Kasumi-1 (cell line): ENCODE measurements around the gene AP1AR.
"Not testable (repeated sequence)": the region's sequence is repeated elsewhere in the genome, so short reads cannot be mapped to it uniquely, and the experiment has no call there.

Experiments
- DNase-seq, 2 experiments: peaks; one replicate each; lab custom pipeline; 2025; lab: John Stamatoyannopoulos, UW

Gene AP1AR

DNA sequence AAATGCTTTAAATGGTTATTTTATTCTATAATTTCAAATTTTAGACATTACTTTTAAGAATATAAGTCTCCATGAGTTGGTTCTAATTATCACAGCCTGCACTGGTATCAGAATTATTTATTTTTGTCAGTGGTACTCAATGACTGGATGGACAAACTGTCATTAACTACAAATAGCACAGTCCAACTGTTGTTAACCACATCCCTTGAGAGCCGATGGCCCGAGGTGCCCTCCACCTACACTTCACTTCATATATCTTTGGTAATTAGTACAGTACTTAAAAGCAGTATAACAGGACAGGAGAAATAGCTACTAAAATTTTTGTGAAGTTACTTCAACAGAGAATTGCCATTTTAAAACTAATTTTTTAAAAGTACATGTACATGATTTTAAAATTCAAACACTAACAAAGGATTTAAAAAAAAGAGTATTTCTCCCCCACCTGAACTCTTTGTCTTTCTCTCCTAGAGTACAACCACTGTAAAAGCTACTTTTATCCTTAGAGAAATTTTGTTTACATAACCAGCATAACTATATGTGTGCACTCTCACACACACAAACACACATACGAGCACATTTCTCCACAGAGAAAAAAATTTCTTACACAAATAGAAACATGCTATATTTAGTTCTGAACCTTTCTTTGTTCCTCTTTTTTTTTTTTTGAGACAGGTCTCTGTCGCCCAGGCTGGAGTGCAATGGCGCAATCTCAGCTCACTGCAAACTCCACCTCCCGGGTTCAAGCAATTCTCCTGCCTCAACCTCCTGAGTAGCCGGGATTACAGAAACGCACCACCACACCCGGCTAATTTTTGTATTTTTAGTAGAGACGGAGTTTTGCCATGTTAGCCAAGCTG is 47.7 kb downstream of the AP1AR start:
- DNase-seq = peak; percentile 19 to 32

DNA sequence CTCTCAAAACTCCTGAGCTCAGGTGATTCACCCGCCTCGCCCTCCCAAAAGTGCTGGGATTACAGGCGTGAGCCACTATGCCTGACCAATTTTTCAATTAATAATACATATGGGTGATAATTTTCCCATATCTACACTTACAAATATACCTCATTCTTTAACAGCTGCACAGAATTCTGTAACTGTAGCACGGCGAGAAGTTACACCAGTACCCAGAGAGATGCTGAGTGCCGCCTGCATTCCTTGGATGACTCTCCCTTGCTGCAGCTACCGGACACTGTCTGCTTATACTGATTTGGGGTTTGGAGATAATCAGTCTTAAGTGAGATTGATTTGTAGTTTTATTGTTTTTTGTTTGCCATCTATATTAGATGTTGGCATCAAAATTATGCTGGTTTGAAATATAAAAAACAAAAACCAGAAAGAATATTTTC is 48.3 kb downstream of the AP1AR start:
- no peak for DNase-seq

GRCh38 chr4:112280386-112281056 is 48.9 kb downstream of the AP1AR start:
- DNase-seq = no peak

DNA sequence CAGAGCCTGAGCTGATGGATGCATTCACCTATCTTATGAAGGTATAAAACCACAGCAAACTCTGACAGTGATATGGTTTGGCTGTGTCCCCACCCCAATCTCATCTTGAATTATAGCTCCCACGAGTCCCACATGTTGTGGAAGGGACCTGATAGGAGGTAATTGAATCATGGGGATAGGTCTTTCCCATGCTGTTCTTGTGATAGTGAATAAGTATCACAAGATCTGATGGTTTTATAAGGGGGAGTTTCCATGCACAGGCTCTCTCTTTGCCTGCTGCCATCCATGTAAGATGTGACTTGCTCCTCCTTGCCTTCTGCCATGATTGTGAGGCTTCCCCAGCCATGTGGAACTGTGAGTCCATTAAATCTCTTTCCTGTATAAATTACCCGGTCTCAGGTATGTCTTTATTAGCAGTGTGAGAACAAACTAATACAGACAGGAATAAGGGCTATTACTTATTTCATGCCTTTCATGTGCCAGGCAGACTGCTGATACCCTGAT is 50.4 kb downstream of the AP1AR start:
- not testable (repeated sequence) for DNase-seq

- no peak for DNase-seq
Measured at GRCh38 chr4:112282860-112283667, 51.5 kb downstream of the AP1AR start.

- DNase-seq = no peak
Measured at GRCh38 chr4:112284166-112284565, 52.6 kb downstream of the AP1AR start.

DNA sequence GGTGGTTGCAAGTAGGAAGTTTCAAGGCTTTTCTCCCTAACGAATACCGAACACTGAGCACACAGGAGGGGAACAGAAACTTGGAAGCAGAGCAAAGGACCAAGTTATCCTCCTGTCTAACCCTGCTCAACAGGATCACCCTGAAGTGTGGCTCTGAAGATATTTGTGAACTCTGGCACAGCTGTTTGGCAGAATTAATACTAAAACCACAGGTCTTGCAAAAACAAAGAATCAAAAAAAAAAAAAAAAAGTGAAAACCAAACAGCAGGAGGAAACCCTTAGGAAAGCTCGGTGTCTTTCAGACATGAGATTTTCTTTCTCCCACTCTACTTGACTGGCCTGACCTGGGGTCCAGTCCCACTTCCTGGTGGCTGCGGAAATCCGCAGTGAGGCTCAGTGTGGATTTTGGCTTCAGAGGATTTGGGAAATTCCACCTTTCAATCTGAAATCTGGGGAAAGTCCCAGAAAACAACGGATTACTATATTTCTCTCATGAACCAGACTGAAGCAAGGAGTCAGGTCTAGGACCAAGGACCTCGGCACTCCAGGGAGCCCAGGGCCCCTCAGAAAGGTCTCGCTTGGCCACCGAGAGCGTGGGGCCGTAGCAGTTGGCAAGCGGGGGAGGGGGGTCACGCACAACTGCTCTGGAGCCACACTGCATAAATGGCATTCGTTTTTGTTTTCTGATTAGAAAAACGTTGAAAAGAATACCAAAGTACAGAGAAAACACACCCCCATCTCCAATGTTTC is 53.2 kb downstream of the AP1AR start:
- DNase-seq = peak in 1 of 2 experiments; percentile 15

- no peak for DNase-seq
Measured at GRCh38 chr4:112287258-112287989, 55.8 kb downstream of the AP1AR start.

- no peak for DNase-seq
Measured at GRCh38 chr4:112288455-112288854, 56.9 kb downstream of the AP1AR start.

GRCh38 chr4:112289407-112290253 is 58.0 kb downstream of the AP1AR start:
- DNase-seq = no peak

DNA sequence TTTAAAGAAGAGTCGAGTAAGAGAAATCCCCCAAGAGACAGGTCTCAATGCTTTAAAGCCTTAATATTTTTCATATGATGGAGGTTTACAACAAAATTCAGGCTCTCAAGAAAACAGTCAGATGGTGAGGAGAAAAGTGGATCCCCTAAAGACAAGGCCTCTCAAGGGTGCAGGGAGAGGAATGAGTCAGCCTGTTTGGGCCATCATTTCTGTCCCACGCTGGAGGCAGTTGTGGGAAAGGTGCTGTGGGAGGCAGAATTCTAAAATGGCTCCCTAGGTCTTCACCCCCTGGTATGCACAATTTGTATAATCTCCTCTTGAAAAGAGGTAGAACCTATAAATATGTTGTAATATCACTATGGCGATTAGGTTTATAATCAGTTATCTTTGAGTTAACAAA is 58.8 kb downstream of the AP1AR start:
- no peak for DNase-seq

DNA sequence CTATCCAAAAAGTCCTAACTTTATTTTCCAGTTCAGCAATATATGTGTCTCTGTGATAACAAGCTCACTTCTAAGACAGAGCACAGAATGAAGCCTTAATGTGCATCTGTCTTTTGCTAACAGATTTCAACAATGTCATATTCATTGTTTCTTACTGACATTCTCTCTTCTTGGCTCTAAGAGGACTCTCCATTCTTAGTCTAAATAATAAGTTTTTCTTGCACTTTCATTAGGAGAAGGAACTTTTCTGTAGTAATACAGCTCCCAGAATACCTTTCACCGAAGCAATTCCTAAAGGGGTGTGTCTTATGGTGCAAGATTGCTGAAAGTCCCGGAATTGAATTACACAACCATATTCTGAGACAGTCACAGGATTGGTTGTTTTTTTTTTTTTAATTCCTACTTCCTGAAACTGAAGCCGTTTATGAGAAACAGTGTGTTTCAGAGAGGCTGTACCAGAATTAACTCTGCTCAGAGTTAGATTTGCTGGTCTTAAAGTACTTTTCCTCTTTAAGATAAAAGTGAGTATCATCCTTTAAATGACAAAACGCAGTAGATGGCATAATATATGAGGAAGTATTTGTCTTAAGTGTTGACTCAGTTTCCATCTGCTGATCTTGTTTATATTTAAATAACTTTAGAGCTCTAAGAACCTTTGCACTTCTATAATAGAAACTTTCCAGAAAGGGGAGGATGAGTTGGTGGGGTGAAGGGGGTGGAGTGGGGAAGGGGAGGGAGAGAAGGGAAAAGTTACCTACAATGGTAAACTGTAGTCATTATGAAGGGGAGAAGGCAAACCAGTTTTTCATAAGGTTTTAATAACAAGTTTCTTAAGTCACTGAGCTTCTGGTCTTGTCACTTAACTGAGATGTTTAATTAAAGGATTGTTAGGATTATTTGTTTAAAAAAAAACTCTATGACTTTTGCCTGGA is 65.6 kb downstream of the AP1AR start, which contains the start of gene ALPK1:
Gene ALPK1, plus strand, starts transcription at position 421 of the 932 bp plus-strand sequence.
- DNase-seq = peak; percentile 95

DNA sequence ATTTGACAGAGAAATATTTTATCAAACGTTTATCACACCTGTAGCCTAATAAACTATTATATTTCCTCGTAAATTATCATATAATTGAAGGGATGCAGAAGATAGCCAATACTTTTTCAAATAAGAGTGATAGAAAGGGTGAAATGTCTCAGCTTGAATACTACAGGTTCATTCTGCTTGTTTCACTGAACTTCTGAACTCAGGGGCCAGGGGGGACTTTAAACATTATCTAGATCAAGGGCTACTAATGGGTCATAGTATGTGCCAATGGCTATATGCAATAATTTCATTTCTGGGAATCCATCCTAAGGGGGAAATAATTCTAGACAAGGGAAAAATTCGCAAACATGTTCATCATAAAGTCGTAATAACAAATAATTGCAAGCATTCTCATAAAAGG is 68.1 kb downstream of the AP1AR start:
- no peak for DNase-seq

GRCh38 chr4:112302320-112303274 is 71.0 kb downstream of the AP1AR start:
- no peak for DNase-seq

- not testable (repeated sequence) for DNase-seq
Measured at GRCh38 chr4:112305477-112305876, 73.9 kb downstream of the AP1AR start.

DNA sequence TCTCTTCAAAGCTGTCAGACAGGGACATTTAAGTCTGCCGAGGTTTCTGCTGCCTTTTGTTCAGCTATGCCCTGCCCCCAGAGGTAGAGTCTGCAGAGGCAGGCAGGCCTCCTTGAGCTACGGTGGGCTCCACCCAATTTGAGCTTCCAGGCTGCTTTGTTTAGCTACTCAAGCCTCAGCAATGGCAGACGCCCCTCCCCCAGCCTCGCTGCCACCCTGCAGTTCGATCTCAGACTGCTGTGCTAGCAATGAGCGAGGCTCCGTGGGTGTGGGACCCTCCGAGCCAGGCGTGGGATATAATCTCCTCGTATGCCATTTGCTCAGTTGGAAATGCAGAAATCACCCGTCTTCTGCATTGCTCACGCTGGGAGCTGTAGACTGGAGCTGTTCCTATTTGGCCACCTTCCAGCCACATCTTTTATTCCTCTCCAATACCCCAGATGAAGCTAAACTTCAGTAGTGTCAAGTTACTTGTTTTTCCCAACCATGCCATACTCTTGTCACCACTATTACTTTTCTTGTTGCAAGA is 77.7 kb downstream of the AP1AR start:
- DNase-seq = peak in 1 of 2 experiments; percentile 29

GRCh38 chr4:112311516-112311915 is 79.9 kb downstream of the AP1AR start:
- no peak for DNase-seq
